Measurements from ENCODE around the gene ZBTB42.
A peak's percentile ranks its signal among the peaks of the same experiment; 100 is the strongest.

ZBTB42 gene

DNA sequence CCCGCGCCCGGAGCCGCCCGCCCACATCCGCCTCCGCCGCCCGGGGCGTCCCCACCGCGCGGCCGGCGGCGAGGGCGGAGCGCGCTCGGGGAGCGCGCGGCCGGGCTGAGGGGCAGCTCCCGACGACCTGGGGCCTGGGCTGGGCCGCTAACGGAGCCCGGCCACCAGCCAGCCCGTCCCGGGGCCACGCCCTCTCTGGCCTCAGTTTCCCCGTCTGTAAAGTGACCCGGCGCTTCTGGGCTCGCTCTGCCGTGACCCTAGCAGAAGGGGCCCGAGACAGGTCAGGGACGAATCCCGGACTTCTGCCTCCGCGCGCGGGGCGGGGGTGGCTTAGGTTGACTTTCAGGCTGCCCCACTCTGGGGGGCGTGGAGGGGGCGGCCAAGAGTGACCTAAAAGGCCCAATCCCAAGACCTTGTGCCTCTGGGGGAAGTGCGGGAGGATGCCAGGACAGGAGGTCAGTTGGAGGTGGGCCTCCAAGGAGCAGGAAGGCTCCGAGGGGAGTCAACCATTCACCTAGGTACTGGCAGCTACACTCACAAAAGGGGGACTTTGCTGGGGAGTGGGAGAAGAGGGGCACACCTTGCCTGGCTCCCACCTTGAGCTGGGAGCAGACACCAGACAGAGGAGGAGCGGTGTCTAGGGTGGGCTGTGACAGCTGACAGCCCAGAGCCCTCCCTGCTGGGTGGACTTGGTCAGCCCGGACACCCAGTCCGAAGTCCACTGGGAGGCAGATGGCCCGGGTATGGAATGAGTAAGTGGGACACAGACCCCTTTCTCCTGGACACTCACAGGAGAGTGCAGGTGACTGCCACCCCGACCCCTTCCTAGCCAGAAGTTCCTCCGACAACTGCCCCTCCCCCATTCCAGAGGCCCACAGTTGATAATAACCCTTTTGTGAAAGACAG is 4.9 kb upstream of the ZBTB42 start:
- peak; percentile 52 to 54 (median 53) for DNase-seq

DNA sequence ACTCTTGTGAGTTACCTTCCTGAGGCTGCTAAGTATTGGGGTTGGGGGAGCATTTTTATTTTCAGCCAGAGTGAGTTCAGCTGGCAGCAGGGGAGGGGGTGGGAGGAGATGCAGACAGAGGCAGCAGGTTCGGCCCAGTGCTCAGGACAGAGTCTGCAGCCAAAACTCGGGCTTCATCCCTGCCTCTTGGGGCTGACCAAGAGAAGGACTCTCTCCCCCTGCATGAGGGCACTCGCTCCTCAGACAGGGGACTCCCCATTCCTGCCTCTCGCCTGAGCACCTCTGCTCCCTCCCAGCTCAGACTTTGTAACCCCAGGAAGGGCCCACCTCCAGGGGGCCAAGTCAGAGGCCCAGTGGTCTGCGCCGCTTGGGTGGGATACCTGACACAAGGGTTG is 4.2 kb upstream of the ZBTB42 start:
- DNase-seq = no peak

GRCh38 chr14:104797115-104798044 is 3.5 kb upstream of the ZBTB42 start:
- no peak for DNase-seq

GRCh38 chr14:104798300-104799243 is 2.3 kb upstream of the ZBTB42 start:
- DNase-seq = no peak

DNA sequence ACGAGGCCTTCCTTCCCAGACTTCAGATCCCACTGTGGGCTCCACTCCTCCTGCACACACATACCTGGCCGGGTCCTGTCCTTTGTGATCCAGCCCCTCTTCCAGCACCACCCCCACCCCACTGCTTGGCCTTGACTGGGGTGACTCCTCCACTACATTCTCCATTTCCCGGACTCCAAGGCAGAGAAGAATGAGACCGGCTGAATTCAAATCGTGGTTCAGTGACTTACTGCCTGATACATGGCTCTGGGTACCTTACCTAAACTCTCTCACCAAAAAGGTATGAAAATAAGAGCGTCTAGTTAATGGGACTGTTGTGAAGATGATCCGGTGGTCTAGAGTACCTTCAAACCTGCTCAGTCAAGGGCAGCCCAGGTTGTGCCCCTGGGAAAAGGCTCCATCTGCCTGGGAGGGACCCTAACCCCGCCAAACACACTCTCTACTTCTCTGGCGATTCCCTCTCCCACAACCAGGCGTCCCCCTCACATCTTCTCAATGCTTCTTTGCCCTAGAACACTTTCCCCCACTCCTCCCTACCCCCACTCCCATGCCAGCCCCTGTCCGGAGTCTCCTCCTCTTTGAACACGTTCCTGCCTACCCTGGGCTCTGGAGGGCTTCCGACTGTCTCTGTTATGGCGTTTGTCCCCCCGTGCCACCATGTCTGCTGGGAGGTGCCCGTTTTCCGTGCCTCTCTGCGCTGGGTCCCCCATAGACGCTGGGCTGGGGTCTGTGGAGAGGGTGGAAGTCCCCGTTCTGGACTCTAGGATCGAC is 1.5 kb upstream of the ZBTB42 start:
- DNase-seq = no peak

DNA sequence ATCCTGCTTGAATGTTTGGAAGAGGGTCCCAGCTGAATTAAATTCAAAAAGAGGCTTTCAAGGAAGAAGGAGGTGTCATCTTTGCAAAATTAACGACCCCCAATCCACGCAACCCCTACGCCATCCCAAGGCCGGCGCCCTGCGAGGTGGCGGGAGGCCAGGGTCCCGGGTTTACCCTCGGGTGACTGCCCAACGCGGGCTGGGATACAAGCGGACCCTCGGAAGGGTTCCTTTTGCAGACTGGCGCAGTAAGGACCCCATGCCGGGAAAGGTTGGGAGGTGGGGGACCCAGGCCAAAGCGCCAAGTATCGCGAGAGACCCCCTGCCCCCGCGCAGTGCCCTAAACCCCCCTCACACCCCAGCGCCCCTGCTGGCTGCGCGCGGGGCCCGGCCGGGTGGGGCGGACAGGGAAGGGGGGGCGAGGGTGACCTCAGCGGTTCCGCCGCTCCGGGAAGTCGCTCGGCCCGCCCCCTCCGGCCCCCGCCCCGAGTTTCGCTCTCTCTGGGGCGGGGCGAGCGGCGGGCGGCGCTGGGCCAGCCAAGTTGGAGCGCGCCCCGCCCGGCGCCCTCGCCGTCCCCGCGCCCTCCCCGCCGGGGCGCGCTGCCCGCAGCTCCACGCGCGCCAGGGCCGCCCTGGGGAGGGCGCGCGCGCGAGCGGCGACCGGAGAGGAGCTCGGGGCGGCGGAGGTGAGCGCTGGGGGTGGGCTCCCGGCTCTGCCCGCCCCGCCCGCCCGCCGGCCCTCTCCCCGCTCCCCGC is 708 bp upstream of the ZBTB42 start:
- peak; percentile 32 to 66 (median 63) for DNase-seq

GRCh38 chr14:104801520-104802393 is 856 bp downstream of the ZBTB42 start:
- peak in 1 of 3 experiments; percentile 45 for DNase-seq

DNA sequence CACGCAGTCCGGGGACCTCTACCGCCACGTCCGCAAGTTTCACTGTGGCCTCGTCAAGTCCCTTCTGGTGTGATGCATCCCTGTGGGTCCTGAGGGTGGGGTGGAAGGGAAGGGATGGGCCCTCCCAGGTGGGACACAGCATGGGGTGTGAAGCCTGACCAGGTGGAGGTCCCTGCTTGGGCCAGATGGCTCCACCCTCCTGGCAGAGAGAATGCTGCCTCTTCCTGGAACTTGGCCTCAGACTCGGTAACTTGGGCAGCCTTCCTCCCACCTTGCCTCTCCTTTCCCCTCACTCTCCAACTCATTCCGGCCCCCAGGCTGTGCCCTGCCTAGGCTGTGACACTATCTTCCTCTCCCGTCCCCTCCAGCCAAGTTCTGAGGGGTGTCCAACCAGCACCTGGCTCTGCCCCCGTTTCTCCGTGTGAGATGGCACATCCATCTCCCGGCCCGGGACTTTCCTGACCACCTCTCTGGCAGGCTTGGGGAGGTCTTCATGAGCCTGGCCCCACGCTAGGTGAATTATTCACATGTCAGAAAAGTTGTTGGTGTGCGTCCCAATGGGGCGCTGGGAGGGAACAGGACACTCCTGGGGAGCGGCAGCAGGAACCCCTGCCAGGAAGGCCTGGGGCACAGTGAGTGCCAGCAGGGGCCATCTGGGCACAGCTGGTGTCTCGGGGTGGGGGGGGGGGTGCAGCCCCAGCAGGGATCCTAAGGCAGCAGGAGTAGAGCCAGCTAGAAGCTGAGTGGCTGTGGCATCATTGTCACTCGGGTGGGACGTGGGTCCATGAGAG is 1.7 kb downstream of the ZBTB42 start:
- peak in 2 of 3 experiments; percentile 47 to 65 for DNase-seq

- peak in 2 of 3 experiments; percentile 65 to 67 for DNase-seq
Measured at GRCh38 chr14:104803280-104803911, 2.5 kb downstream of the ZBTB42 start.

DNA sequence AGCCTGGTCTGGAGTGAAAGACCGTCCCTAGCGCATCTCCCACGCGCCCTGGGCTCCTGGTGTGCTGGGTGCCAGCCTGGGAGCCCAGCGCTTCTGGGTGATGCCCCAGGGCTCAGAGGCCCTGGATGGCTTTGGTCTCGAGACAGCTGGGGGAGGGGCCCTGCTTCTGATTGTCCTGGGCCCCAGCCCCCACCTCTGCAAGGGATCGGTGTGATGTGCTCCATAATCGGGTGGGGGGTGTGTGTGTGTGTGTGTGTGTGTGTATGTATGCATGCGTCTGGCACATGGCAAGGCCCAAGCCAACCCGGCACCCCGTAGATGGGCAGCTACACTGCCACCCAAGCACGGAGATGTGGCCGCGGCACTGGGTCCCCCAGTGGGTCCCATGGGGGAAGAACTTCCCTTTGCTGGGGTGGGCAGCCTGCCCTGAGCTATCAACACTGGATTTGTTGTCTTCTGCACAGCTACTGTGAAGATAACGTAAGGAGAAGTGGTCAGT is 3.1 kb downstream of the ZBTB42 start:
- DNase-seq = peak in 1 of 3 experiments; percentile 67

DNA sequence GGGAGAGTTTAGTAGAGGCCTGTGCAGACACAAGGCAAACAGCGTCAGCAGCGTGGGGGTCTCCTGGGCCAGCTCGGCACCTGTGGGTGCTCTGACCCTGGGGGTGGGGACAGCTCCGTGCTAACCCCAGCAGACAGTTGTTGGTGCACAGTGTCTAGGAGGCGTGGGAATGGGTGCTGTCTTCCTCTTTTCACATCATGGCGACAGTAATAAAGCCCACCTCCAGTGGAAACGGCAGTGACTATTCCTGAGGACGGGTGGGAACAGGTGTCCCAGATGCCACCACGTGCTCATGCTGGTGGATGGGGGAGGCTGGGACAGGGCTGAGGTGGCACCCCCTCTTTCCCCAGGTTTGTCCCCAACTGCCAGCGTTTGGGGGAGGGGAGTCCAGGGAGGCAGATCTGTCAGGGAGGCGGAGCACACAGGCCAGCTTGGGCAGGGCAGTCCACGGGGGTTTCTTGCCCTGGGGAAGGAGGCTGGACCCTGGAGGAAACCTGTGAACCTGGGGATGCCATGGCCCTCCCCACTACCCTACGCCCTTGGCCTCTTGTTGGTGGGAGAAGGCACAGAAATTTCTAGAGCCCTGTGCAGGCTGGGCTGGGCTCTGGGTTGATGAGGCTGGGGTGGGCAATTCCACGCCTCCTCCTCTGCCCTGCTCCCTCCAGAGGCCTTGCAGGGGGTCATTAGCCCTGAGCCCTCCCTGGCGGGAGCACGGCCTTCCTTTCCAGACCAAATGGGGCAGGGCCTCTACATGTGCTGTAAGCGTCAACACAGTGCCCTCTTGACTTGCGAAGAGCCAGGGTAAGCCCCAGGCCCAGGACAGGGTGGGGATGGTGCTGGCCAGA is 3.8 kb downstream of the ZBTB42 start:
- no peak for DNase-seq

GRCh38 chr14:104805326-104805678 is 4.4 kb downstream of the ZBTB42 start:
- peak in 1 of 3 experiments; percentile 20 for DNase-seq

DNA sequence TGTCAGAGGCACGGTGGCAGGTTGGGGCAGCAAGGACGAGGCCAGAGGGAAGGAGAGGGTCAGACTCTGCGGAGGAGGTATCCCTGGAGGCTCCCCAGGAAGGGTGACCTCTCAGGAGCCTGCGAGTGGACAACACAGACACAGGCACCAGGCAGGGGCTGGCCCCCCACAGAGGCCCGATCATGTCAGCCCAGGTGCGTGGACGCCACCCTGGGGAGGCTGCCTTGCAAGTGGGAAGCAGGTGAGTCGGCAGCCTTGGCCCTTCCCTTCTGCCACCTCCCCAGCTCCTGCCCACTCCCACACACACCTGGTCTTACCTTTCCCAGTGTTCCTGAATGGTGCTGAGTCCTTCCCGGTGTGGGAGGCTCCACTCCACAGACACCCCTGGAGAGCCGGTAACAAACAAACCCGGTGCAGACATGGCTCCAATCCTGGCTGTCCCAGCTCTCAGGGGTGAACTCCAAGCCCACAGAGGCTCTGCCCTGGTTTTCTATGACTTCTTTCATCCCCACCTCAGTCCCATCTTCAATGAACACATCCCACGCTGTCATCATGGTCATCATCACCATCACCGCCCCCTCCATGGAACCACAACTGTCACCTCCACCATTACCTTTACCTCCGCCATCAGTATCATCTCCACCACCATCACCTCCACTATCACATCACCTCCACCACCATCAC is 5.2 kb downstream of the ZBTB42 start:
- no peak for DNase-seq

DNA sequence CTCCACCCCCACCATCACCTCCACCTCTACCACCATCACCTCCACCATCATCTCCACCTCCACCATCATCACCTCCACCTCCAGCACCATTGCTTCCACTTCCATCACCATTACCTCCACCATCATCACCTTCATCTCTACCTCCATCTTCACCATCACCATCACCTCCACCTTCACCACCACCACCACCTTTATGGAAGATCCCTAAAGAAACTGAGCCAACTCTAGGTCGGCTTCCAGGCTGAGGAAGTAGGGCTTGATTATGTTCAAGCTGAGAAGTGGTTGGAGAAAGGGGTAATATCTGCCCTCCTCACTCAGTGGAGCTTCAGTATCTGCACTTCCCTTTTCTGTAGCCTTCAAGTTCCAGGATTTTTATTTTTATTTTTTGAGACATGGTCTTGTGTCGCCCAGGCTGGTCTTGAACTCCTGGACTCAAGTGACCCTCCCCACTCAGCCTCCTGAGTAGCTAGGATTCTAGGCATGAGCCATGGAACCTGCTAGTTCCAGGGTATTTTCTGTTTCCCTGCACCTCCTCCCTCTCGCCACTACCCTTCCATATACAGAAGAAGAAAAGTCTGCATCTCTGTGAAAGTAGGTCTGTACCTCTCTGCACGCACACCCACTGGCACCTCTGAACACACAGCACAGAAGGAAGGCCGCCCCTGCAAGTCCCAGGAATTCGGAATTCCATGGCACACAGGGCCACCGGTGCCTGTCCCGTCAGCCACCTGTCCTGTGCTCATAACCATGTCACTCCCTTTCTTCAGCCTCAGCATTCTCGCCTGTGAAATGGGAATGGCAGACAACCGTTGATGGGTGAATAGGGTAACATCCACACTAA is 5.9 kb downstream of the ZBTB42 start:
- DNase-seq = no peak

DNA sequence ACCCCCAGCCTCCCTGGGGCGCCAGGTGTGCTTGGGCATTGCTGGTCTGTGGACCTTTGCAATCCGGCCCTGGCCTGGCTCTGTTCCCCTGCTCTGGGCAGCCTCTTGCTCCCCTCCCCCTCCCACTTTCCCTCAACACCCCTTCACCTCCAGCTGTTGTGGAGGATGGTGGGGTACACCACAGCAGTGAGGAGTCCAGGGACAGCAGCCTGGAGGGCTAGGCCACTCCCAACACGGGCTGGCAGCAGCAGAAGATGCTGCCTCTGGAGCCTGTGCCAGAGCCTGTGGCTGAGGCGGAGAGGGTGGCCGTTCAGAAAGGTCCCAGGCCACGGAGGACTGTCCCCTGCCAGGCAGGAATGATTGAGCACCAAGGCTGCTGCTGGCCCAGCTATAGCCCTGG is 7.6 kb downstream of the ZBTB42 start:
- DNase-seq = no peak

DNA sequence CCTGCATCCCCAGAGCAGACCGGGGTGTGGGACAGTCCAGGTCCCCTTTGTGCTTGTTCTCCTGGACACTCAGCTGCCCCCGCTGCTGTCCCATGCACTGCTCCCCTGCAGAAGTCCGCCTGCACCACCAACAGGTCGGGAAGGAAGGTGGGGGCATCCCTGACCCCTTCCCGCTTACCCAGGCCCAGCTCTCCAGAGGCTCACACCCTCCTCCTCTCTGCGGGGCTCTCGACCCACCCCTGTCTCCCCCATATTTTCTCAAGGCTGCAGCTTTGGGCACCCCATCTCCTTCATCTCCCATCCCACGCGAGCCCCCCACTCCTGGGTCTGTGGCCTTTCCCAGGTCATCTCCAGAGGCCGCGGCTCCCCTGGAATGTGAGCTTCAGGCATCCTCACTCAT is 9.4 kb downstream of the ZBTB42 start:
- DNase-seq = no peak

Measured in NCI-H1417 (cell line).